ENCODE results near the gene RNU5B-1.

RNU5B-1 gene

GRCh38 chr15:65329288-65329983, 25.0 kb downstream of the RNU5B-1 start:
- no peak for DNase-seq

DNA sequence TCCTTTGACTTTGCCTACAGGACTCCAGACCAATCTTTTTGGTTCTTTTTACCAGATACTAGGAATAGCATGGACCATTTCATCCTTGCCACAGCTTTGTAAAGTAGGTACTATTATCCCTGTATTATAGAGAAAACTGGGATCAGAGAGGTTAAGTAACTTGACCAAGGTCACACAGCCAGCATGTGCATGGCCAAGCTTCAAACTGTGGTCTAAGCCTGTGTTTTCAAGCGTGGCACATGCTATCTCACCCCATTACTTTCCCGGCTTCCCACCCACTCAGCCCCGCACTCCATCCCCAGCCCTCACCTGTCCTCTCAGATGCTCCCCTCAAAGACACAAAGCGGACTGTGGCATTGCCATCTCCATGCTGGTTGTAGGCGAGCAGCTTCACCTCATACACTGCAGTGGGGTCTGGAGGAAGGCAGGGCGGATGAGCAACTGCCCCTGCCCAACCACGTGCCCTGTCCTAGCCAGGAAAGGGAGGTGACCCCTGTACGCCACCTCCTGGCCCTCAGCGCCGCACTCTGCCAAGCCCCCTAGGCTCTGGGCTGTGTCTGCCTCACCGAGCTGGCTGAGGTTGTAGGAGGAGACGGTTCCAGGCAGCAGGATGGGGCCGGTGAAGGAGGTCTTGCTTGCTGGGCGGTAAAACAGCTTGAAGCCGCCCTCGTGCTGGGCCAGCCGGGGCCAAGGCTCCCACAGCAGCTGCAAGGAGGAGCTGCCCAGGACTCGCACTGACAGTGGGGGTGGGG, 25.7 kb downstream of the RNU5B-1 start:
- no peak for DNase-seq

DNA sequence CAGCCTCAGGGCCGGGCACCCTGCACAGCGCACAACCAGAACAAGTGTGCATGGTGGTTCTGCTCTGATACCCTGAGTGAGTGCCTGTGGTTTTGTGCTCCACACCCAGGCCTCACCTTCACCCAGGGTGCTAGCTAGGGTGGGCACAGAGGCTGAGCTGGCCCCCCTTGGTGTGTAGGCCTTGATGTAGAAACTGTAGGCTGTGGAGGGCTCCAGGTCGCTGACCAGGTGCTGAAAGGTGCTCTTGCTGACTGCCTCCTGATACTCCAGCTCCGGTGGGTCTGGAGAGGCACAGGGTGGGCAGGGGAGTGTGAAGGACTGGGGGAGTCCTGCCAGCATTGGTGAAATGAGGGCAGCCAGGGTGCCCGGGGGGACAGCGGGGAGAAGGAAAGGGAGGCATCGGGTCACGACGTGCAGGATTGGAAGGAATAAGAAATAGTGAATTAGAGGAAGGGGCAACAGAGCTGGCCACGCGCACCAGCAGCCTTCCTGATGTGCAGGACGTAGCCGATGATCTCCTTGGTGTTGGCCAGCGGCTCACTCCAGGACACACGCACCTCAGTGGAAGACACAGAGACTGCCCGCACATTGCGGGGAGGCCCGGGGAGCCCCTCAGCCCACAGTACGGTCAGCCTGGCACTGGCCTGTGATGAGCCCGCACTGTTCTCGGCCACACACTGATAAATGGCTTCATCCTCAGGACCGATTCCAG, 26.6 kb downstream of the RNU5B-1 start:
- DNase-seq, result no peak

DNA sequence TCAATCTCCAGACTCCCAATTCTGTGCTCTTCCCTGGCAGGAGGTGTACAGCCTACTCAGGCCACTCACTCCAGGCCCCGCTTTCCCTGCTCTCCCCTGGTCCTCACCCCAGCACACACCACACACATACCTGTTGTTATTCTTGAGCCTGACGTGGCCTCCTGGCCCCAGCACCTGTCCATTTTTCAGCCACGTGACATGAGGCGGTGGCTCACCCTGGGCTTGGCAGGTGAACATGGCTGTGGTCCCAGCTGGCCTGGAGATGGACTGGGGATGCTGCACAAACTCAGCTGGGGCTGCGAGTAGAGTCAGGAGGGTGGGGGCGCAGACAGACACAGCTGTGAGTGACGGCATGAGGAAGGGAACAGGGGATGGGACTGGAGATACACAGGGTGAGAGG, 27.3 kb downstream of the RNU5B-1 start:
- DNase-seq, result no peak

- DNase-seq, result no peak
Measured at GRCh38 chr15:65332391-65333147, 28.1 kb downstream of the RNU5B-1 start.

GRCh38 chr15:65333148-65333820, 28.8 kb downstream of the RNU5B-1 start:
- no peak for DNase-seq

DNA sequence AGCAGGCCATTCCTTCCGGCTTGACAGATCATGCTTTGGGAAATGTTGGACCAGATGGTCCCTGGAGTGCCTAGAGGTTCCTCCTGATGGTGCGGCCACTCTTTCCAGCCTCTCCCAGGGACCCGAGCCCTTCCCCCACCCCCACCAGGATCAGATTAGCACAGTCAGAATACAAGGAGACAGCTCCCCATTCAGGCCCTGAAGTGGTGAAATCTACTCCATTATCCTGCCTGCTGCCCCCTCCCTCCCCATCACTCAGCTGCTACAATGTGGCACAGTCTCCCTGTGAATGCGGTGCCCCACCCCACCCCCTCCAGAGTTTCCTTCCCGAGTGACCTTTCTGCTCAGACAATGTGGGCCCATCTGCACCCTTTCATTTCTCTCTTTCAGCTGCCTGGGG, 29.4 kb downstream of the RNU5B-1 start:
- DNase-seq, result no peak

DNA sequence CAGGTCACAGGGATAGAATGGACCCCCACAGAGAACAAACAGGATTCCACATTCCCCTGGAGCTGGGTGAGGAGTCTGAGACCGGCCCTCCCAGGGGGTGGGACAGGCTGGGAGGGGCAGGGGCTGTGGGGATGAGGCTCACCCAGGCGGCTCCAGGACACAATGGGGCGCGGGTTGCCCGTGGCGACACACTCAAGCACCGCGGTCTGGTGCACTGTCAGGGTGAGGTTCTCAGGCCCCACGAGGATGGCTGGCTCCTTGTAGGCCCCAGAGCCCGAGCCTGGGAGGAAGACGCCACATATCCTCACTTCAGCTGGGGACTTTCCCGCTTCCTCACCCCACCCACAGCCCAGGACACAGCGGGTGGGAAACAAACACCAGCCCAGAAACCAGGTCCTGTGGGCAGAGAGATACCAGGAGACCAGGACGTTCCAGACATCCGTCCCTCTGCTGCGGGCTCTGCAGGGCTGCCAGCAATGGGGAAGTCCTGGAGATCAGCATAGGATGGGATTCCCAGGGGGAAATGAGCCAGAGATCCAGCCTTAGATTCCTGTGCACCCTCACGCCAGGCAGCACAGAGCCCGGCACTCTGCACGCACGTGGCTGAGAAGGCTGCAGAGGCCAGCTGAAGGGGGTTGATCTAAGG, 30.2 kb downstream of the RNU5B-1 start:
- DNase-seq, result peak; percentile 11

DNA sequence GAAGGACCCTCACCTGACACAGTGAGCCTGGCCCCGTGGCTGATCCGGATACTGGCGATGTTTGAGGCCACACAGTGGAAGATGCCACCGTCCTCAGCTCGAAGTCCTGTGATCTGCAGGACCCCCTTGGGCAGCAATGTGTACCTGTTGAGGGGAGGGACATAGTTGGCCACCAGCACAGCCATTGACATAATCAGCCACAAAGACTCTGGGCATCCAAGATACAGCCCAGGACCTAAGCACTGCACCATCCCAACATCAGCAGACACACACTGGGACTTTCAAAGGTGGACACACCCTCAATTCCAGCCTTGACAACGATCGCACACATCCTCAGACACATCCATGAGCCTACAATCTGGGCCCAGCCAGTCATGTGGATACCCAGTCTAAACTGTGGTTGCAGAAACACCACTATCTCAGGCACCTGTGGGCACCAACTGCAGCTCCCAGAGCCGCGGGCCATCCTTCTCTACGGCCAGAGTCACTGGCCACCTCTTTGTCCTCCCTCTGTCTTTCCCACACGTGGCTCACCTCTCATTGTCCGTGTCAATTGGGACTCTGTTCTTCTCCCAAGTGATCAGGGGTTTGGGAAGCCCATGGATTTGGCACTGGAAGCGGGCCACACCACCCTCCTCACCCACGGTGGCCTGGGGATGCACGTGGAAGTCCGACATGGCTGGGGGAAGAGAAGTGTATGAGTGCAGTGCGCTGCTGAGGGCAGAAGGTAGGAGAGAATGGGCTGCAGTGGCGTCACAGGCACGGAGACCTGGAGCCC, 31.0 kb downstream of the RNU5B-1 start:
- no peak for DNase-seq

DNA sequence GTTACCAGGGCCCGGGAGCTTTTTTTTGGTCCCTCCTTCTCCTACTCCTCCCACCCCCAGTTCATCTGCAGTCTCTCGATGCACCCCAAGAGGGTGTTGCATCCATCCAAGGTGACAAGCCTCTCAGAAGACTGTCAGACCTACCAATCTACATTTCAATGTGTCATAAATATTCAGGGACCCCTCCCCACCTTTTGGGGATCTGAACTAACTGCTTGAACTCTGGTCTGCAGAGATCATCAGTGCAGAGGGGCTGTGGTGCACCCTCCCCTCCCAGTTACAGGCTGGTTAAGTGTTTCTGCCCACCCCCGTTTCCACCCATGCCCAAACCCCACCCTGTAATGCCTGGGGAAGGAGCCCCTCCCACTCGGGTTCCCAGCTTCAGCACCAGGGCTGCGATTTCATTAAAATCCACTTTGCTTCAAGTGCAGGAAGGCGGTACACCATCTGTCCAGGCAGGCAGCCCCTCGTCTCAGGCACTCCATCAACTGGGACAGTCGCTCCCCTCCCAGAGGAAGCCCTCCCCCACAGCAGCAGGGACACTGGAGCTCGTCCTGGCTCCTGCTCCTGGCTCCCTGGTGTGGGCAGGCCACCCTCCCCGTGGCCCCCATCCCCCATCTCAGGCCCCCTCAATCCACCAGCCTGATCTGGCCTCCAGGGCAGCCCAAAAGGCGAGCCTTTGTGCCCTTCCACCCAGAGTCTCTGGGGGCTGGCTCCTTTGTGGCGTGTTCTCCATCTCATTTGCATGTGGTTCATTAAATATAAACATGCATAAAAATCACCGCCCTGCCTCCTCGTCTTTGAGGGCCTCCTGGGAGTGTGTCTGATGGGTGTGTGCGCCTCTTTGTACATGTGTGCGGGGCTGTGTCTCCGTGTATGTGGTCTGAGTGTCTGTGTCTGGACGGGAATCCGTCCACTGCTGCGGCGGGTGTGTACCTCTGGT, 32.3 kb downstream of the RNU5B-1 start:
- no peak for DNase-seq

DNA sequence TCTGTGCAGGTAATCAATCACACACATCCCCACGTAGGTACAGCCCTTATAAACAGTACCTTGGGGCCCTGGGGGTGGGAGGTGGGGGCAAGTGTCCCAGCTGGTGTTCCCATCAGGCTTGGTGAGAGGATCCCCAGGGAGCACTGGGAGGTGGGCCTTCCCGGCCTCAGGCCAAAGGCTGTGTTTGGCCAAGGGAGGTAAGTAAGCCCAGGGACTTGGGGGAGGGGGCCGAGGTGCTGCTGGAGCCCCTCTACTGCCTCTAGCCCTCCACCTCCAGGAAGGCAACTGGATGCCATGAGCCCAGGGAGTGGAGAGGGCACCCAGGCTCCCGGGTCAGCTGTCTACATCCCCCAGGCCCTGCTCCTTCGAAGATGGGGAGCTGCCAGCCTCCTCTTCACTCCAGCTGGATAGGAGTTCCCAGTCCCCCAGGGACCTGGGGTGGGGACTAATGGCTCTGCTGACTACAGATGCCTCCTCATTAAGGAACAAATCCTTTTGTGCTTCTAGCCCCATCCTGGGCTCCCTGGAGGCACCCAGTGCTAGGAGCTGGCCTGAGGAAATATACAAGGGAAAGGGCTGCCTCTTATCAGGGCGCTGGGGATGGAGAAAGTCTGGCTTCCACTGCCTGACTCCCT, 33.1 kb downstream of the RNU5B-1 start:
- no peak for DNase-seq

GRCh38 chr15:65338366-65338765, 33.9 kb downstream of the RNU5B-1 start:
- peak; percentile 60 for DNase-seq

- no peak for DNase-seq
Measured at GRCh38 chr15:65338823-65339222, 34.3 kb downstream of the RNU5B-1 start.

GRCh38 chr15:65339416-65339815, 34.9 kb downstream of the RNU5B-1 start:
- DNase-seq, result no peak

GRCh38 chr15:65339920-65340319, 35.4 kb downstream of the RNU5B-1 start:
- no peak for DNase-seq

DNA sequence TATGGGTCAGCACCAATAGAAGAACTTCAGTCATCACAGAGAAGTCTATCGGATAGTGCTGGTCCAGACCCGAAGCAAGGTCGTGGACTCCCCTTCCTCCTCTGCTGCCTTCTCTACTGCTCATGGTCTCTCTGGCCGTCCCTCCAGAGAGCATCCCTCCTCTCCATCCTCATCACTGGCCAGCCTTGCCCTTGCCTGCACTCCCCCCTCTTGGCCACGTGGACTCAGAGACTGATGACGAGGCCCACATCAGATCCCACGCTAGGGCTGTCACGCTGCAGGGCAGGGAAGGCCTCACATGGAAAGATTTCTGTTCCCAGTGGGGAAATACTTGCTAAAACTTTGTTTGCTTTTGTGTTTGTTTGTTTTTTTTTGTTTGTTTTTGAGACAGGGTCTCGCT, 38.0 kb downstream of the RNU5B-1 start:
- DNase-seq, result no peak

GRCh38 chr15:65343374-65343981, 39.0 kb downstream of the RNU5B-1 start:
- no peak for DNase-seq

DNA sequence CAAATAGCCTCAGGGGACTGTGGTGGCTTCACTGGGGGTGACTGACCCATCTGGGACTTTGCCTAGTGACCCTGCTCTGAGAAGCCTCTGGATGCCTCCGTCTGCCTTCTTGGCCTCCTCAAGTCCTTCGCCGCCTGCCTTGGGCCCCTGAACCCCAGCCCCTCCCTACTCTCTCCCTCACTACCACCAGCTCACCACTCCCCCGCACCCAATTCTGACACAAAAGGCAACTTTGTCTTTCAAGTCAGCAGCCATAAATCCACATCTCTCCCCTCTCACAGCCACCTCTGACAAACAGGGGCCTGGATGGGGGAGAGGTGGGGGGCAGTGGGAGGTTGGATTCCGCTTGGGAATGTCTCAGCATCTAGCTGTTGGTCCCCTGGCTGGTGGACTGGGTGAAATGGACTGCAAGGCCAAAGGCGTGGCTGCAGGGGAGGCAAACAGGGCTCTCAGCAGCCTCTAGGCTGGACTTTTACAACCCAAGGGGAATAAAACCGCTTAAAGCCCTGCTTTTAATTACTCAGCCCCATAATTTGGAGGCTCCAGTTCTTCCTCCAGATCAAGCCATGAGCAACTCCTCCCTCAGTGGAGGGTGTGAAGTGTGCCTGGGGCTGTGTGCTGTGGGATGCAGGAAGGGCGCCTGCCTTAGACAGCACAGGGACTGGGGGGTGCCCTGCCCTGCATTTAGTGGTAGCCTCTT, 39.9 kb downstream of the RNU5B-1 start:
- no peak for DNase-seq

DNA sequence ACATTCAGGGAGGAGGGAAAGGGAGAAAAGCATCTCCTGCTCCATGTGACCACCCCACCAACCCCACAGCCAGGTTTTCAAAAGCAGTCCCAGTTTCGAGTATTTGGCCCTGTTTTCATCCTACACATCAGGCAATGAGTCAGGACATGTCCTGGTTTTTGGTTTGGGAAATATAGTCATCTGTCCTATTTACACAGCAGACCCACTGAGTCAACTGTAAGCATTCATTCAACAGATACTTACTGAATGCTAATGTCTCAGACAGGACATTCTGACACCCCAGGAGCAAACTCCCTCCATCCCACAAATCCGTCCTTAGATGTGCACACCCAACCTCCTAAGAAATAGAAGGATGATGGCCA, 40.4 kb downstream of the RNU5B-1 start:
- no peak for DNase-seq
